Stimulated activated CD4-positive, alpha-beta T cell treated with anti-CD3 and anti-CD28 coated beads, Interleukin-1b, Interleukin-23, amount 100 ng/mL, for 4 hours (primary cell): Measurements from ENCODE around the gene GCC1.
A peak's percentile ranks its signal among the peaks of the same experiment; 100 is the strongest.
"Not testable (repeated sequence)": the region's sequence is repeated elsewhere in the genome, so short reads cannot be mapped to it uniquely, and the experiment has no call there.

Experiments
- DNase-seq, 2 donors: peaks; one replicate each; pipeline ENCODE4 v3.0.0-alpha.2; 2020; ENCODE audit warnings: low read depth in 2 of 2

The GCC1 gene

GRCh38 chr7:127588697-127589482 lies 3.5 kb upstream of the GCC1 start:
- peak in 1 of 2 donors; percentile 12 for DNase-seq

GRCh38 chr7:127588019-127588696 lies 2.8 kb upstream of the GCC1 start, which contains the start of gene ARF5:
Gene ARF5 (plus strand): TSS chr7:127588411. CDS start chr7:127588499, 88 bp downstream.
- DNase-seq = peak; percentile 84 to 89

- no peak for DNase-seq
Observed at GRCh38 chr7:127587663-127588018, 2.2 kb upstream of the GCC1 start.

- no peak for DNase-seq
Observed at GRCh38 chr7:127586346-127586745, 950 bp upstream of the GCC1 start.

GRCh38 chr7:127584648-127585043 lies 750 bp downstream of the GCC1 start:
- no peak for DNase-seq

- no peak for DNase-seq
Observed at GRCh38 chr7:127582361-127582760, 3.0 kb downstream of the GCC1 start.

GRCh38 chr7:127581716-127582115 lies 3.7 kb downstream of the GCC1 start:
- no peak for DNase-seq

GRCh38 chr7:127580612-127581011 lies 4.8 kb downstream of the GCC1 start:
- no peak for DNase-seq

GRCh38 chr7:127578711-127579275 lies 6.6 kb downstream of the GCC1 start:
- no peak for DNase-seq

GRCh38 chr7:127578036-127578684 lies 7.2 kb downstream of the GCC1 start:
- no peak for DNase-seq

- no peak for DNase-seq
Observed at GRCh38 chr7:127571741-127572505, 13.5 kb downstream of the GCC1 start.

GRCh38 chr7:127568034-127568433 lies 17.4 kb downstream of the GCC1 start:
- DNase-seq = not testable (repeated sequence)

GRCh38 chr7:127566242-127566641 lies 19.2 kb downstream of the GCC1 start:
- DNase-seq = no peak

GRCh38 chr7:127557803-127558202 lies 27.6 kb downstream of the GCC1 start:
- no peak for DNase-seq

- no peak for DNase-seq
Observed at GRCh38 chr7:127556404-127556803, 29.0 kb downstream of the GCC1 start.

- no peak for DNase-seq
Observed at GRCh38 chr7:127551941-127552340, 33.5 kb downstream of the GCC1 start.

- no peak for DNase-seq
Observed at GRCh38 chr7:127550247-127550646, 35.1 kb downstream of the GCC1 start.

- DNase-seq = no peak
Observed at GRCh38 chr7:127546313-127546712, 39.1 kb downstream of the GCC1 start.

- DNase-seq = no peak
Observed at GRCh38 chr7:127541548-127541947, 43.8 kb downstream of the GCC1 start.

GRCh38 chr7:127540461-127540860 lies 44.9 kb downstream of the GCC1 start:
- not testable (repeated sequence) for DNase-seq

GRCh38 chr7:127539116-127539515 lies 46.3 kb downstream of the GCC1 start:
- DNase-seq = no peak

- no peak for DNase-seq
Observed at GRCh38 chr7:127536741-127537140, 48.7 kb downstream of the GCC1 start.
